ENCODE data around the gene C9orf78. TPM values are rescaled to one million over a fixed set of nuclear protein-coding genes. Genes with fewer than 3 reads are reported as not detected.

C9orf78 gene
- polyA plus RNA-seq, 1 donor (not counting 4 experiments of a cell fraction or from before 2014, with no cell fraction given): 66.5 TPM

- Histone ChIP-seq H4K20me1 (ENCODE audit: control insufficient read depth, extremely low read depth, insufficient read depth, low read length) (no peaks in the 10 kb centered on the region), H2AFZ (ENCODE audit: control insufficient read depth, low read length) (no peak overlapping the region), H3K9me1 (ENCODE audit: control insufficient read depth, extremely low read depth, insufficient read depth, low read length) (no peaks in the 10 kb centered on the region), H3K36me3 (ENCODE audit: control insufficient read depth in 2 of 2, extremely low read depth in 1 of 2, insufficient read depth in 2 of 2, low read length in 2 of 2) (peaks cover 0 to 13% of the 10 kb centered on the region in 2 experiments), H3K9me3 (ENCODE audit: control insufficient read depth, low read depth, low read length) (no peaks in the 10 kb centered on the region), H3K79me2 (ENCODE audit: control insufficient read depth, insufficient read depth, low read length) (no peaks in the 10 kb centered on the region), H3K27ac (ENCODE audit: control insufficient read depth, insufficient read depth, low read length) (no peak overlapping the region), H3K9ac (ENCODE audit: control insufficient read depth, extremely low read depth, insufficient read depth, low read length) (no peak overlapping the region), H3K4me1 (ENCODE audit: control insufficient read depth, extremely low read depth, insufficient read depth, low read length) (no peaks in the 10 kb centered on the region), H3K27me3 (ENCODE audit: control insufficient read depth, extremely low read depth, insufficient read depth, low read length) (no peaks in the 10 kb centered on the region), H3K4me3 (ENCODE audit: control insufficient read depth in 2 of 3, extremely low read depth in 1 of 3, insufficient read depth in 2 of 3, low read depth in 1 of 3, low read length in 3 of 3) (no peak overlapping the region), H3K4me2 (ENCODE audit: control insufficient read depth, extremely low read depth, insufficient read depth, low read depth, low read length) (no peak overlapping the region)
- DNase-seq (ENCODE audit: low read depth, low spot score) (no peak), FAIRE-seq (no peak)
- dilution Hi-C loops (cut with MboI; ENCODE audit: extremely low pct_ligation_motif_present, low sequenced_read_pairs): no loop called here
- TF ChIP-seq CTCF (optimal IDR thresholded peaks at IDR 0.05 in 1 of 3, IDR thresholded peaks at IDR 0.05 in 1 of 3, conservative IDR thresholded peaks at IDR 0.05 in 1 of 3; ENCODE audit: extremely low read depth in 1 of 3, insufficient read depth in 2 of 3, low read length in 3 of 3) (no peak), EZH2 (IDR thresholded peaks at IDR 0.05; ENCODE audit: low read length) (no peak)
Measured at GRCh38 chr9:129868872-129869486, 33.9 kb upstream of the C9orf78 start.

- dilution Hi-C loops (cut with MboI; ENCODE audit: extremely low pct_ligation_motif_present, low sequenced_read_pairs): no loop called here
- H3K27ac ChIP-seq (ENCODE audit: control insufficient read depth, insufficient read depth, low read length): no peak overlapping the region
- no peaks in the 10 kb centered on the region for H3K9me3 ChIP-seq (ENCODE audit: control insufficient read depth, low read depth, low read length)
- no peaks in the 10 kb centered on the region for H4K20me1 ChIP-seq (ENCODE audit: control insufficient read depth, extremely low read depth, insufficient read depth, low read length)
- H3K36me3 ChIP-seq (ENCODE audit: control insufficient read depth in 2 of 2, extremely low read depth in 1 of 2, insufficient read depth in 2 of 2, low read length in 2 of 2): peaks cover 3 to 12% of the 10 kb centered on the region in 2 experiments
- no peaks in the 10 kb centered on the region for H3K9me1 ChIP-seq (ENCODE audit: control insufficient read depth, extremely low read depth, insufficient read depth, low read length)
- no peaks in the 10 kb centered on the region for H3K79me2 ChIP-seq (ENCODE audit: control insufficient read depth, insufficient read depth, low read length)
- FAIRE-seq (no peak), DNase-seq (ENCODE audit: low read depth, low spot score) (no peak)
- TF ChIP-seq CTCF (optimal IDR thresholded peaks at IDR 0.05 in 1 of 3, IDR thresholded peaks at IDR 0.05 in 1 of 3, conservative IDR thresholded peaks at IDR 0.05 in 1 of 3; ENCODE audit: extremely low read depth in 1 of 3, insufficient read depth in 2 of 3, low read length in 3 of 3) (no peak), EZH2 (IDR thresholded peaks at IDR 0.05; ENCODE audit: low read length) (no peak)
- H2AFZ ChIP-seq (ENCODE audit: control insufficient read depth, low read length): no peak overlapping the region
- no peaks in the 10 kb centered on the region for H3K27me3 ChIP-seq (ENCODE audit: control insufficient read depth, extremely low read depth, insufficient read depth, low read length)
- peaks cover 3% of the 10 kb centered on the region for H3K4me1 ChIP-seq (ENCODE audit: control insufficient read depth, extremely low read depth, insufficient read depth, low read length)
- no peak overlapping the region for H3K4me2 ChIP-seq (ENCODE audit: control insufficient read depth, extremely low read depth, insufficient read depth, low read depth, low read length)
- H3K4me3 ChIP-seq (ENCODE audit: control insufficient read depth in 2 of 3, extremely low read depth in 1 of 3, insufficient read depth in 2 of 3, low read depth in 1 of 3, low read length in 3 of 3): no peak overlapping the region
- no peak overlapping the region for H3K9ac ChIP-seq (ENCODE audit: control insufficient read depth, extremely low read depth, insufficient read depth, low read length)
Measured at GRCh38 chr9:129868023-129868871, 33.2 kb upstream of the C9orf78 start.
